ENCODE measurements around the gene COL21A1. TPM values are rescaled to one million over a fixed set of nuclear protein-coding genes. Genes with fewer than 3 reads are reported as not detected.

COL21A1 gene
- total RNA-seq, 1 experiment from 2014 or later: 1.8 TPM

- H3K23ac ChIP-seq (ENCODE audit: insufficient read length, low read depth, low read length): no peak overlapping the region
- H3K9ac ChIP-seq (ENCODE audit: extremely low read depth, insufficient read length, low read length): no peak overlapping the region
- TF ChIP-seq CTCF (conservative IDR thresholded peaks at IDR 0.05): no peak
- no CpG with 5 or more reads among the region's 2 CpGs for WGBS (ENCODE audit: extremely low coverage, insufficient read length, low lambda C conversion rate)
- H3K9me3 Mint-ChIP-seq: peaks cover 4 to 13% of the 10 kb centered on the region in 2 experiments; a peak in 3 of 5 replicates
- H3K27me3 ChIP-seq (ENCODE audit: insufficient read depth, low read length): no peaks in the 10 kb centered on the region
- H2BK15ac ChIP-seq (ENCODE audit: low read depth, low read length): no peak overlapping the region
- no peak overlapping the region for H3K18ac ChIP-seq (ENCODE audit: insufficient read length, low read depth, low read length)
- H3K27me3 Mint-ChIP-seq (ENCODE audit: low read depth): no peaks in the 10 kb centered on the region
- H3K4me2 ChIP-seq (ENCODE audit: insufficient read depth, insufficient read length, low read length): no peak overlapping the region
- H3K79me2 ChIP-seq (ENCODE audit: insufficient read depth, low read length): no peaks in the 10 kb centered on the region
- no peak overlapping the region for H3K4me3 Mint-ChIP-seq
- no peak overlapping the region for H3T11ph ChIP-seq (ENCODE audit: low read length)
- no peak overlapping the region for H2AFZ ChIP-seq (ENCODE audit: low read length)
- H2BK5ac ChIP-seq (ENCODE audit: insufficient read length, low read length): no peak overlapping the region
- H3K4me1 Mint-ChIP-seq: peaks cover 4% of the 10 kb centered on the region in 2 experiments; a peak in 2 of 4 replicates
- H3K79me1 ChIP-seq (ENCODE audit: insufficient read depth, low read depth, low read length, poor library complexity, severe bottlenecking): no peaks in the 10 kb centered on the region
- H2BK120ac ChIP-seq (ENCODE audit: low read depth, low read length, poor library complexity, severe bottlenecking): no peak overlapping the region
- no peak for DNase-seq
- no peaks in the 10 kb centered on the region for H3K23me2 ChIP-seq (ENCODE audit: insufficient read length, low read depth, low read length, poor library complexity, severe bottlenecking)
- no peaks in the 10 kb centered on the region for H4K20me1 ChIP-seq (ENCODE audit: control insufficient read depth, insufficient read depth, insufficient read length)
- no peak overlapping the region for H3K27ac Mint-ChIP-seq
- H3K4ac ChIP-seq (ENCODE audit: low read depth, low read length): no peak overlapping the region
- H3K27ac ChIP-seq (ENCODE audit: insufficient read length, low read depth, low read length): no peak overlapping the region
- no peak overlapping the region for H3K56ac ChIP-seq (ENCODE audit: insufficient read length, low read depth, low read length)
- H4K8ac ChIP-seq (replicated peaks; ENCODE audit: insufficient read length, low read depth, low read length): no peak overlapping the region
- peaks cover 4 to 12% (median 11%) of the 10 kb centered on the region in 3 experiments; a peak in 5 of 7 replicates for H3K36me3 Mint-ChIP-seq (ENCODE audit: insufficient read depth in 1 of 3, low read depth in 3 of 3)
- no peaks in the 10 kb centered on the region for H3K9me3 ChIP-seq (ENCODE audit: control insufficient read depth, low read depth, low read length)
- no peak overlapping the region for H4K5ac ChIP-seq (ENCODE audit: insufficient read length, low read depth, low read length)
- H4K91ac ChIP-seq (ENCODE audit: insufficient read length, low read depth, low read length): no peak overlapping the region
- H2BK12ac ChIP-seq (ENCODE audit: insufficient read length, low read depth, low read length): no peak overlapping the region
- no peak overlapping the region for H2AK5ac ChIP-seq (ENCODE audit: insufficient read length, low read length)
- no peak overlapping the region for H3K14ac ChIP-seq (ENCODE audit: insufficient read depth, low read length)
- no peaks in the 10 kb centered on the region for H3K4me1 ChIP-seq (ENCODE audit: insufficient read depth, low read length)
- no peak overlapping the region for H2BK20ac ChIP-seq (ENCODE audit: low read depth, low read length, poor library complexity, severe bottlenecking)
These were observed 167.4 kb downstream of the COL21A1 start for GRCh38 chr6:56079751-56080540.
